Upper lobe of left lung (tissue), 6 donors: ENCODE results near the gene HAND2. TPM values are rescaled to one million over a fixed set of nuclear protein-coding genes. Genes with fewer than 3 reads are reported as not detected.
A peak's percentile ranks its signal among the peaks of the same experiment; 100 is the strongest.

ENCODE experiments used
- ATAC-seq, 2 donors: fragments of 200-7000 bp; cut with Tn5 transposase; one replicate each; pipeline ENCODE4 v1.9.1; 2022; ENCODE audit warnings: mild to moderate bottlenecking in 2 of 2, moderate library complexity in 2 of 2; ENCODE audit not compliant: low FRiP score in 2 of 2
- DNase-seq, 2 donors: peaks; one replicate each; pipeline ENCODE4 v3.0.0-alpha.2; 2019 to 2020
- H3K27ac ChIP-seq, 4 donors: fragments of 200-600 bp; sonication (generic); one replicate each; pipeline ENCODE4 v1.5.1; 2016 to 2019
- H3K27me3 ChIP-seq, 4 donors: fragments of 200-600 bp; sonication (generic); one replicate each; pipeline ENCODE4 v1.5.1; 2017 to 2019
- H3K36me3 ChIP-seq, 4 donors: fragments of 200-600 bp; sonication (generic); one replicate each; pipeline ENCODE4 v1.5.1; 2016 to 2019
- H3K4me1 ChIP-seq, 4 donors: fragments of 200-600 bp; sonication (generic); one replicate each; pipeline ENCODE4 v1.5.1; 2018 to 2019
- H3K4me3 ChIP-seq, 4 donors: fragments of 200-600 bp; sonication (generic); one replicate each; pipeline ENCODE4 v1.5.1; 2017 to 2019; ENCODE audit warnings: mild to moderate bottlenecking in 2 of 4, moderate library complexity in 1 of 4
- H3K9me3 ChIP-seq, 4 donors: fragments of 200-600 bp; sonication (generic); one replicate each; pipeline ENCODE4 v1.5.1; 2018 to 2019
- EP300 ChIP-seq, 4 donors: sonication (generic); formaldehyde crosslinking; IDR thresholded peaks; one replicate each; pipeline ENCODE4 v1.5.1; 2017; ENCODE audit warnings: antibody characterized with exemption in 4 of 4, control low read depth in 2 of 4
- POLR2A ChIP-seq, 4 donors: fragments of 450-650 bp; IDR thresholded peaks; one replicate each; pipeline ENCODE4 v1.5.1; 2016 to 2017; ENCODE audit warnings: antibody characterized with exemption in 4 of 4, mild to moderate bottlenecking in 2 of 4
- POLR2AphosphoS5 ChIP-seq, 2 donors: sonication (generic); formaldehyde crosslinking; IDR thresholded peaks; one replicate each; pipeline ENCODE4 v1.5.1; 2017; ENCODE audit warnings: antibody characterized with exemption in 2 of 2
- WGBS, 2 donors: methylation state at CpG; one replicate each; pipeline ENCODE4 v1.1.5; 2017 to 2018; 5-methylcytosine and 5-hydroxymethylcytosine counted together
- total RNA-seq, 6 donors: library from RNA; depleted of rRNA in 4 of 6; stranded (reverse); fragments of >200 nt in 4 of 6; gene quantifications; one replicate each; pipeline versions ENCODE4 v1.1.0 to v1.2.1, GENCODE V29; 2016 to 2021
- TF ChIP-seq, protein P1 (sequence below), 6 experiments: fragments of 450-650 bp in 4 of 6; fragments of 200-600 bp in 2 of 6; sonication (generic) in 2 of 6; IDR thresholded peaks; one replicate each; pipeline ENCODE4 v1.5.1; 2016 to 2019; ENCODE audit warnings: antibody characterized with exemption in 6 of 6
- donor health status: DM: no; HTN: no; CAD: no; lungs with moderate emphysema.
- donor health status: DM: no; HTN: yes; CAD: no; lungs with severe emphysema.

The HAND2 gene
- total RNA-seq, 6 donors from 2014 or later: 0.20 to 3.0 (median 0.39) TPM; not detected in 2

DNA sequence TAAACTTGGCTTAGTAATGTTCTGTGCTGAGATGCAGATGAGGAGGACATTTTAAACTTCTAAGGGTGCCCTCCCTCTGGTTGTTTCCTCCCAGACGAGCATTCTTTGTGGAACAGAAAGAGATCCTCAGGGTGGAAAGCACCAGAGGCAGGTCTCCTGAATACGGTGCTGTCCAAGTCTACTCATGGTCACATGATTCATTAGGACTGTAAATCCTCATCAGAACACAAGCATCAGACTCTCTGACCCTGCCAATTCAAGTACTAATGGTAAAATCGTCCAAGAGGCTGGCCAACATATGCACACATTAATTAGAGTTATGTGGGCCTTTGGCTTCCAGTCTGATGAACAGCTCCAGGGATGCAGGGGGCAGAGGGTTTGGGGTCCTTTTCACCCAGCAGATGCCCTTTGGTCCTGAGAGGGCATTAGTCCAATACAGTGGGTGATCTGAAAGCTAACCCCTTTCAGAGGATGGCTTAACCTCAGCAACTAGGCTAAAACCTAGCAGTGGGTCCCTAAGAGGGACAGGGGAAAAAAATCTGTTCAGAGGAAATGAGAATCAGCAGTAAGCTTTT lies 18.2 kb downstream of the HAND2 start:
- no peak for ATAC-seq
- H3K27ac ChIP-seq: no peak overlapping the region
- peaks cover 0 to 3% (median 0%) of the 10 kb centered on the region in 4 donors for H3K9me3 ChIP-seq
- H3K36me3 ChIP-seq: no peaks in the 10 kb centered on the region
- WGBS, 2 donors: 33 to 37% methylated on average over 3 of the region's 3 CpGs
- H3K4me1 ChIP-seq: peaks cover 4 to 16% (median 14%) of the 10 kb centered on the region in 4 donors
- H3K27me3 ChIP-seq: peaks cover 0 to 64% (median 27%) of the 10 kb centered on the region in 4 donors
- DNase-seq: no peak
- TF ChIP-seq POLR2AphosphoS5 (IDR thresholded peaks at IDR 0.05): no peak
- TF ChIP-seq EP300 (IDR thresholded peaks at IDR 0.05): no peak
- TF ChIP-seq, protein P1, sequence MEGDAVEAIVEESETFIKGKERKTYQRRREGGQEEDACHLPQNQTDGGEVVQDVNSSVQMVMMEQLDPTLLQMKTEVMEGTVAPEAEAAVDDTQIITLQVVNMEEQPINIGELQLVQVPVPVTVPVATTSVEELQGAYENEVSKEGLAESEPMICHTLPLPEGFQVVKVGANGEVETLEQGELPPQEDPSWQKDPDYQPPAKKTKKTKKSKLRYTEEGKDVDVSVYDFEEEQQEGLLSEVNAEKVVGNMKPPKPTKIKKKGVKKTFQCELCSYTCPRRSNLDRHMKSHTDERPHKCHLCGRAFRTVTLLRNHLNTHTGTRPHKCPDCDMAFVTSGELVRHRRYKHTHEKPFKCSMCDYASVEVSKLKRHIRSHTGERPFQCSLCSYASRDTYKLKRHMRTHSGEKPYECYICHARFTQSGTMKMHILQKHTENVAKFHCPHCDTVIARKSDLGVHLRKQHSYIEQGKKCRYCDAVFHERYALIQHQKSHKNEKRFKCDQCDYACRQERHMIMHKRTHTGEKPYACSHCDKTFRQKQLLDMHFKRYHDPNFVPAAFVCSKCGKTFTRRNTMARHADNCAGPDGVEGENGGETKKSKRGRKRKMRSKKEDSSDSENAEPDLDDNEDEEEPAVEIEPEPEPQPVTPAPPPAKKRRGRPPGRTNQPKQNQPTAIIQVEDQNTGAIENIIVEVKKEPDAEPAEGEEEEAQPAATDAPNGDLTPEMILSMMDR (IDR thresholded peaks at IDR 0.05): no peak
- TF ChIP-seq POLR2A (IDR thresholded peaks at IDR 0.05): no peak
- no peak overlapping the region for H3K4me3 ChIP-seq

DNA sequence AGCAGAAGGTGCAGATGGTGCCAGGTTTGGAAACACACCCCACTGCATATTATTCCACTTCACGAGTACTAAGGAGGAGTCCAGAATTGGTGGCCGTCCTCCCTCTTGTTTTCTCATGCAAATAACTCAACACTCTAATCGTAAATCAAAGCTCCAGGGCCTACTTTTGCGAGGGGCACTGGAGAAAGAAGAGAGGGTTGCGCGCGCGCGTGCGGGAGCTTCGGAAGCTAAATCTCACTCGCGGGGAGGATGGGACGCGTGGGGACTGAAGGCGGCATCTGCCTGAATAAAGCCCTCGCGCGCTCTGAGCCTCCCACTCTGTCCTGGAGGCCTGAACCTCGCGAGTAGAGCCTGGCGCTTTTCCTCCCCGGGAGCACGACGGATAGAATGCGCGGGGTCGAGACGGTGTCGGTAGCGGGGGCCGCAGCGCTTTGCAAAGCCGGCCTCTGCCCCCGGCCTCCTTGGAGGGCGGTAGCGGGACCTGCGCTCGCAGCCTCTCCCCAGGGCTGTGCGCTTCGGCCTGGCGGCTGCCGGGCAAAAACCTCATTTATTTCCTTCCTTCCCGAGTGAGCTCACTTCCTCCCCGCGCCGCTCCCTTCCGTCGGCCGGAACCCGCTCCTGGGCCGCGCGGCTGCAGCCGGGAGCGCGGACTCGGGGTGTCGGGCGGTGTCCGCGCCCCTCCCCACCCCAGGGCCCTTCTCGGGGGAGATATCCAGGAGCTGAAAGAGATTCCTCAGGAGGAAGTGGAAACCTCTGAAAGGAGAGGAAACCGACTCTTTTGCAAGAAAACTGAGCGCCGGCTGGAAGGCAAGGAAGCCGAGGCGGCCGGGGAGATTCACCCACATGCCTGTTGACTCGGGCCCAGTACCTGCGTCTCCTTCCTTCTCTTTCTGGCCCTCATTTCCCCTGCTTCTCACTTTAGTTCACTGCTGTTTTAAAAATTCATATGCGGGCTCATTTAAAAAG lies 20.7 kb downstream of the HAND2 start:
- peaks cover 0 to 61% (median 26%) of the 10 kb centered on the region in 4 donors for H3K27me3 ChIP-seq
- TF ChIP-seq, protein P1 (IDR thresholded peaks at IDR 0.05): no peak
- TF ChIP-seq EP300 (IDR thresholded peaks at IDR 0.05) (no peak), POLR2AphosphoS5 (IDR thresholded peaks at IDR 0.05) (no peak), POLR2A (IDR thresholded peaks at IDR 0.05) (no peak)
- peaks cover 0 to 3% (median 0%) of the 10 kb centered on the region in 4 donors for H3K9me3 ChIP-seq
- peak in 1 of 2 donors; percentile 89 for ATAC-seq
- peak in 1 of 2 donors; percentile 82 for DNase-seq
- peak overlapping the region in 3 of 4 donors; percentile 27 to 48 (median 45) for H3K4me3 ChIP-seq
- peaks cover 4 to 23% (median 20%) of the 10 kb centered on the region in 4 donors for H3K4me1 ChIP-seq
- no peaks in the 10 kb centered on the region for H3K36me3 ChIP-seq
- WGBS, 2 donors: 10 to 15% methylated on average over 32 to 47 of the region's 72 CpGs
- H3K27ac ChIP-seq: no peak overlapping the region

DNA sequence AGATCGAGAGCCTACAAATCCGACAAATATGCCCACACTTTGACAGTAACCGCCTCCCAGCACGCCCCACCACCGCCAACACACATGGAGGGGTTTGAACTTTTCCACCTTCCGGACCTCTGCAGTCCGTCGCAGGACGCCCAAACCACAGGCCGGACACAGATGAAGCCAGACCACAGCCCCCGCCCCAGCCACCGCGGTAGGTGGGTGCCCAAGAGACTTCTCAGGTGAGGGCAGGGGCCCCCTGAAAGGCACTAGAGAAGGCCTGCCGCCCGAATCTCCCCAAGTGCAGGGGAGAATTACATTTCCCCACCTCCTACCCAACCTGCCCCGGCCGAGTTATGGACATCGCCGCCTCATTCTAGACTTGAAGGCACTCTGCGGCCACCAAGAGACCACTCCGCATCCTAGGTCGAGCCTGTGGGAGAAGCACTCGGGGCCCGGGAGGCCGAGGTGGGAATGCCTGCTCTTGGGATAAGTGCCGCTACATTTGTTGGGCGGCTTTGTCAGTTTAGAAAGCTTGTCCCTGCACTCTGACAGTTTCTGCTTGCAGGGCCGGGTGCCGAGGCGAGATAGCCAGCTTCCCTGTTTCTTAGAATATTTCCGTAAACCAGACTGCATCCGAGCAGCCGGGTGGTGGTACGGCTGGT lies 21.5 kb downstream of the HAND2 start:
- Histone ChIP-seq H3K36me3 (no peaks in the 10 kb centered on the region), H3K4me1 (peaks cover 4 to 23% (median 20%) of the 10 kb centered on the region in 4 donors), H3K27me3 (peaks cover 0 to 67% (median 27%) of the 10 kb centered on the region in 4 donors), H3K4me3 (peak overlapping the region in 1 of 4 donors; percentile 45), H3K9me3 (peaks cover 0 to 3% (median 0%) of the 10 kb centered on the region in 4 donors), H3K27ac (no peak overlapping the region)
- ATAC-seq: no peak
- DNase-seq: peak in 1 of 2 donors; percentile 55
- WGBS, 2 donors: 23 to 24% methylated on average over 6 to 34 of the region's 34 CpGs
- TF ChIP-seq, protein P1 (IDR thresholded peaks at IDR 0.05): no peak
- TF ChIP-seq POLR2AphosphoS5 (IDR thresholded peaks at IDR 0.05): no peak
- TF ChIP-seq EP300 (IDR thresholded peaks at IDR 0.05): no peak
- TF ChIP-seq POLR2A (IDR thresholded peaks at IDR 0.05): no peak

DNA sequence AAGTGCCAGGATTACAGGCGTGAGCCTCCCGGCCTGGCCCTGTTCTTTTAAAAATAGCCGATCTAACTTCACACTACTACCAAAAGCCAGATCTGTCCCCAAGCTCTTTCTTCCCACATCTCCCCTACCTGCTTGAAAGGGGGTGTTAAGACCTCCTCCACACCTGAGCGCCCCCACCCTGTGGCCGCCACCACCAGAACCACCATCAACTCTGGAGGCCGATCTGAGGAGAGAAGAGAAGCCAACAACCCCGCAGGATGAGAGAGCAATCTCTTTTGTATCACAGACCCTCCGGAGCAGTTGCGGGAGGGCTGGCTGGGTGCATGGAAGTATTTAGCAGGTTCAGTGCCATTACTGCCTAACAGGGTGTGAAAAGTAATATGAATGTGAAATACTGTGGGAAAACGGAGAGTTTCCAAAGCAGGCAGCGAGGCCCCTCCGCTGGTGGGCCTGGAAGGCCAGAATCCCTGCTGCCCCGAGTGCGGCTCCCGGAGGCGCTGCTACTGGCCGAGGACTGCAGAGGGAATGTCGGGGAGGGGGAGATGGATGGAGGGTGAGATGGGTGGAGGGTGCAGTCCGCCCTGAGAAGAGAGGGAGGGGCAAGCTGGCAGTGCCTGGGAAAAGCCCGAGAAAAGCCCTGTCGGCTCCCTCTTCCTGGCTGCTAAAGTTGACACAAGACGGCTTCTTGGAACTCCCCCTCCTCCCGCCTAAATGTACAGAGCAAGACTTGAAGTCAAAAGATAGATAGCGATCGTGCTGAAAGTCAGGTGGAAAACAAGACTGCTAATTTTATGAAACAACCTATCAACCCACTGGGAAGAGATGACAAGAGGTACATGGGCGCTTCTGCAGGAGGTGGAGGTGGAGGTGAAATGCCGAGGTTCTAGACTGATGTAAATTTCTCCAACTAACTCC lies 22.3 kb downstream of the HAND2 start:
- 29 to 33% methylated on average over 19 to 27 of the region's 27 CpGs for WGBS, 2 donors

More for the DNA sequence above, 22.3 kb downstream of the HAND2 start:
- no peaks in the 10 kb centered on the region for H3K36me3 ChIP-seq
- DNase-seq (peak in 1 of 2 donors; percentile 27), ATAC-seq (no peak)
- peaks cover 0 to 3% (median 0%) of the 10 kb centered on the region in 4 donors for H3K9me3 ChIP-seq
- H3K4me3 ChIP-seq: no peak overlapping the region
- no peak overlapping the region for H3K27ac ChIP-seq
- TF ChIP-seq EP300 (IDR thresholded peaks at IDR 0.05) (no peak), POLR2AphosphoS5 (IDR thresholded peaks at IDR 0.05) (no peak), POLR2A (IDR thresholded peaks at IDR 0.05) (no peak)
- TF ChIP-seq, protein P1 (IDR thresholded peaks at IDR 0.05): no peak
- H3K4me1 ChIP-seq: peaks cover 4 to 23% (median 20%) of the 10 kb centered on the region in 4 donors
- H3K27me3 ChIP-seq: peaks cover 0 to 74% (median 27%) of the 10 kb centered on the region in 4 donors
